WTC11 (cell line): Measurements from ENCODE around the gene NAA11. TPM values are rescaled to one million over a fixed set of nuclear protein-coding genes. Genes with fewer than 3 reads are reported as not detected.

Experiments
- ATAC-seq: fragments of 200-7000 bp; cut with Tn5 transposase; 2 replicates; pipeline ENCODE4 v1.10.0; 2021; ENCODE audit warnings: mild to moderate bottlenecking, moderate library complexity
- CTCF ChIA-PET: fragments of 300-600 bp; sonication (Branson Sonifier 250); formaldehyde crosslinking; loops from one replicate; lab custom pipeline; 2021; ENCODE audit warnings: antibody characterized with exemption; lab: Charles Lee
- POLR2A ChIA-PET: fragments of 350-600 bp; sonication (Branson Sonifier 250); formaldehyde crosslinking; loops from one replicate; lab custom pipeline; 2021; ENCODE audit warnings: antibody characterized with exemption; lab: Charles Lee
- DNase-seq: peaks from one replicate; pipeline ENCODE4 v3.0.0; 2021; ENCODE audit warnings: low spot score
- H3K27ac Mint-ChIP-seq: 2 replicates; pipeline ENCODE4 v1.8.0; 2021; ENCODE audit warnings: mixed read lengths
- H3K27me3 Mint-ChIP-seq: 2 replicates; pipeline ENCODE4 v1.8.0; 2021; ENCODE audit warnings: low read depth, mild to moderate bottlenecking, moderate library complexity, mixed read lengths
- H3K36me3 Mint-ChIP-seq: 2 replicates; pipeline ENCODE4 v1.8.0; 2021; ENCODE audit warnings: mixed read lengths
- H3K4me1 Mint-ChIP-seq: 2 replicates; pipeline ENCODE4 v1.8.0; 2022; ENCODE audit warnings: mixed read lengths
- H3K4me3 Mint-ChIP-seq: 2 replicates; pipeline ENCODE4 v1.8.0; 2021; ENCODE audit warnings: mild to moderate bottlenecking, moderate library complexity, mixed read lengths
- H3K9me3 Mint-ChIP-seq: 2 replicates; pipeline ENCODE4 v1.8.0; 2021; ENCODE audit warnings: mixed read lengths
- AFF4 ChIP-seq: sonication (generic); formaldehyde crosslinking; IDR thresholded peaks from 2 replicates; pipeline ENCODE4 v1.8.1; 2023; ENCODE audit warnings: mild to moderate bottlenecking, missing genetic modification reagents, borderline replicate concordance
- ARID4B ChIP-seq: sonication (generic); formaldehyde crosslinking; IDR thresholded peaks from 2 replicates; pipeline ENCODE4 v1.8.0; 2023; ENCODE audit warnings: missing genetic modification reagents, mild to moderate bottlenecking, borderline replicate concordance
- ATF6 ChIP-seq: sonication (generic); formaldehyde crosslinking; IDR thresholded peaks from 2 replicates; pipeline ENCODE4 v1.8.1; 2023; ENCODE audit warnings: mild to moderate bottlenecking, missing genetic modification reagents
- CBFB ChIP-seq: sonication (generic); formaldehyde crosslinking; IDR thresholded peaks from 2 replicates; pipeline ENCODE4 v1.8.1; 2022; ENCODE audit warnings: mild to moderate bottlenecking, low read depth, missing genetic modification reagents
- ERG ChIP-seq: fragments of 250-450 bp; sonication (Bioruptor Pico); IDR thresholded peaks from 2 replicates; pipeline ENCODE4 v1.8.0; 2021; ENCODE audit warnings: mild to moderate bottlenecking
- JUN ChIP-seq: sonication (generic); formaldehyde crosslinking; IDR thresholded peaks from 2 replicates; pipeline ENCODE4 v1.8.0; 2023; ENCODE audit warnings: mild to moderate bottlenecking, missing genetic modification reagents
- NFE2L1 ChIP-seq: sonication (generic); formaldehyde crosslinking; IDR thresholded peaks from 2 replicates; pipeline ENCODE4 v1.8.1; 2023; ENCODE audit warnings: missing genetic modification reagents
- SMAD3 ChIP-seq: sonication (generic); formaldehyde crosslinking; IDR thresholded peaks from 2 replicates; pipeline ENCODE4 v1.8.0; 2022; ENCODE audit warnings: missing genetic modification reagents, mild to moderate bottlenecking, borderline replicate concordance
- STAT6 ChIP-seq: sonication (generic); formaldehyde crosslinking; conservative IDR thresholded peaks from 2 replicates; pipeline ENCODE4 v1.8.1; 2023; ENCODE audit warnings: mild to moderate bottlenecking, low read depth, missing genetic modification reagents, moderate library complexity
- TEAD1 ChIP-seq: sonication (generic); formaldehyde crosslinking; IDR thresholded peaks from 2 replicates; pipeline ENCODE4 v1.8.0; 2022; ENCODE audit warnings: mild to moderate bottlenecking, missing genetic modification reagents
- TEAD4 ChIP-seq: sonication (generic); formaldehyde crosslinking; IDR thresholded peaks from 2 replicates; pipeline ENCODE4 v1.8.0; 2022; ENCODE audit warnings: mild to moderate bottlenecking, missing genetic modification reagents
- ZBTB43 ChIP-seq: sonication (generic); formaldehyde crosslinking; IDR thresholded peaks from 2 replicates; pipeline ENCODE4 v1.8.1; 2023; ENCODE audit warnings: mild to moderate bottlenecking, missing genetic modification reagents
- ZMAT4 ChIP-seq: fragments of 250-450 bp; sonication (Bioruptor Pico); IDR thresholded peaks from 2 replicates; pipeline ENCODE4 v1.9.0; 2021; ENCODE audit warnings: mild to moderate bottlenecking
- total RNA-seq: library from RNA; stranded (reverse); gene quantifications from 3 replicates; pipeline ENCODE4 v1.2.3, GENCODE V29; 2021

Gene NAA11
- total RNA-seq, 1 experiment from 2014 or later: not detected

GRCh38 chr4:79362626-79363025 lies 36.8 kb upstream of the NAA11 start (continued):
- TF ChIP-seq ARID4B (CRISPR knock-in tag) (no peak), ERG (CRISPR knock-in tag) (no peak), NFE2L1 (no peak), ZBTB43 (CRISPR knock-in tag) (no peak), STAT6 (CRISPR knock-in tag) (no peak)

- TF ChIP-seq TEAD4 (CRISPR knock-in tag) (no peak), JUN (CRISPR knock-in tag) (no peak), TEAD1 (CRISPR knock-in tag) (no peak), ATF6 (no peak), CBFB (CRISPR knock-in tag) (no peak), SMAD3 (no peak)
- CTCF ChIA-PET: no interaction called here
- H3K36me3 Mint-ChIP-seq: no peaks in the 10 kb centered on the region
Measured at GRCh38 chr4:79360006-79360405, 34.1 kb upstream of the NAA11 start.

GRCh38 chr4:79358438-79358837 lies 32.6 kb upstream of the NAA11 start:
- DNase-seq (no peak), ATAC-seq (no peak)
- H3K27me3 Mint-ChIP-seq: no peaks in the 10 kb centered on the region
- CTCF ChIA-PET: no interaction called here
- no peaks in the 10 kb centered on the region for H3K4me1 Mint-ChIP-seq
- H3K9me3 Mint-ChIP-seq: no peaks in the 10 kb centered on the region
- TF ChIP-seq ATF6: no peak
- TF ChIP-seq CBFB (CRISPR knock-in tag): no peak
- no peak for TF ChIP-seq TEAD4 (CRISPR knock-in tag)
- no peak for TF ChIP-seq AFF4 (CRISPR knock-in tag)
- TF ChIP-seq ZMAT4 (CRISPR knock-in tag): no peak
- H3K27ac Mint-ChIP-seq: no peak overlapping the region
- no peak overlapping the region for H3K4me3 Mint-ChIP-seq
- POLR2A ChIA-PET: no interaction called here
- no peaks in the 10 kb centered on the region for H3K36me3 Mint-ChIP-seq

More at GRCh38 chr4:79360006-79360405, 34.1 kb upstream of the NAA11 start:
- Mint-ChIP-seq H3K27ac (no peak overlapping the region), H3K9me3 (no peaks in the 10 kb centered on the region), H3K4me3 (no peak overlapping the region), H3K4me1 (no peaks in the 10 kb centered on the region), H3K27me3 (no peaks in the 10 kb centered on the region)
- DNase-seq: no peak
- no peak for ATAC-seq
- POLR2A ChIA-PET: no interaction called here
